H9 (cell line): ENCODE data around the gene PLD4. TPM values are rescaled to one million over a fixed set of nuclear protein-coding genes. Genes with fewer than 3 reads are reported as not detected.

Experiments
- DNase-seq: peaks from one replicate; pipeline ENCODE4 v3.0.0-alpha.2; 2017
- H2AFZ ChIP-seq: one replicate; pipeline ENCODE4 v1.6.1; 2013; ENCODE audit warnings: mild to moderate bottlenecking, low read length, control low read depth, moderate library complexity
- H2AK5ac ChIP-seq: 2 replicates; pipeline ENCODE4 v1.6.1; 2013; ENCODE audit warnings: low read length, control low read depth, mixed read lengths; ENCODE audit not compliant: insufficient read length
- H2BK120ac ChIP-seq: one replicate; pipeline ENCODE4 v1.6.1; 2013; ENCODE audit warnings: low read depth, mild to moderate bottlenecking, low read length, control low read depth, inconsistent platforms; ENCODE audit not compliant: poor library complexity, severe bottlenecking
- H2BK12ac ChIP-seq: 2 replicates; pipeline ENCODE4 v1.6.1; 2013; ENCODE audit warnings: low read length, control low read depth, mixed read lengths, low read depth; ENCODE audit not compliant: insufficient read length
- H2BK15ac ChIP-seq: 2 replicates; pipeline ENCODE4 v1.6.1; 2013; ENCODE audit warnings: low read depth, low read length, control low read depth
- H2BK20ac ChIP-seq: one replicate; pipeline ENCODE4 v1.6.1; 2013; ENCODE audit warnings: low read depth, mild to moderate bottlenecking, low read length, control low read depth, inconsistent platforms; ENCODE audit not compliant: poor library complexity, severe bottlenecking
- H2BK5ac ChIP-seq: 2 replicates; pipeline ENCODE4 v1.6.1; 2013; ENCODE audit warnings: low read length, control low read depth, mixed read lengths; ENCODE audit not compliant: insufficient read length
- H3K14ac ChIP-seq: 2 replicates; pipeline ENCODE4 v1.6.1; 2013; ENCODE audit warnings: low read length, control low read depth; ENCODE audit not compliant: insufficient read depth
- H3K18ac ChIP-seq: 2 replicates; pipeline ENCODE4 v1.6.1; 2013; ENCODE audit warnings: low read depth, mild to moderate bottlenecking, mixed read lengths, low read length, control low read depth; ENCODE audit not compliant: insufficient read length
- H3K23ac ChIP-seq: 2 replicates; pipeline ENCODE4 v1.6.1; 2013; ENCODE audit warnings: low read length, control low read depth, mixed read lengths, low read depth; ENCODE audit not compliant: insufficient read length
- H3K23me2 ChIP-seq: 2 replicates; pipeline ENCODE4 v1.6.1; 2013; ENCODE audit warnings: low read depth, mild to moderate bottlenecking, mixed read lengths, low read length, control low read depth; ENCODE audit not compliant: insufficient read length, poor library complexity, severe bottlenecking
- H3K27ac ChIP-seq: 2 replicates; pipeline ENCODE4 v1.5.1; 2013; ENCODE audit warnings: low read length, control low read depth, mixed read lengths, low read depth; ENCODE audit not compliant: insufficient read length
- H3K27me3 ChIP-seq: 2 replicates; pipeline ENCODE4 v1.6.1; 2013; ENCODE audit warnings: low read length, control low read depth, inconsistent platforms; ENCODE audit not compliant: insufficient read depth
- H3K4ac ChIP-seq: 2 replicates; pipeline ENCODE4 v1.6.1; 2013; ENCODE audit warnings: low read depth, mild to moderate bottlenecking, control low read depth, inconsistent platforms, low read length, moderate library complexity
- H3K4me1 ChIP-seq: 2 replicates; pipeline ENCODE4 v1.6.1; 2013; ENCODE audit warnings: low read length, control low read depth, inconsistent platforms; ENCODE audit not compliant: insufficient read depth
- H3K4me2 ChIP-seq: 2 replicates; pipeline ENCODE4 v1.6.1; 2013; ENCODE audit warnings: low read length, control low read depth, mixed read lengths; ENCODE audit not compliant: insufficient read length, insufficient read depth
- H3K56ac ChIP-seq: 2 replicates; pipeline ENCODE4 v1.6.1; 2013; ENCODE audit warnings: low read depth, mild to moderate bottlenecking, mixed read lengths, low read length, control low read depth; ENCODE audit not compliant: insufficient read length
- H3K79me1 ChIP-seq: 2 replicates; pipeline ENCODE4 v1.6.1; 2013; ENCODE audit warnings: low read depth, mild to moderate bottlenecking, moderate library complexity, low read length, control low read depth, inconsistent platforms; ENCODE audit not compliant: insufficient read depth, poor library complexity, severe bottlenecking
- H3K79me2 ChIP-seq: 2 replicates; pipeline ENCODE4 v1.6.1; 2013; ENCODE audit warnings: low read length, control low read depth, inconsistent platforms; ENCODE audit not compliant: insufficient read depth
- H3K9ac ChIP-seq: 2 replicates; pipeline ENCODE4 v1.6.1; 2013; ENCODE audit warnings: low read length, control low read depth, mixed read lengths; ENCODE audit not compliant: insufficient read length; ENCODE audit errors: extremely low read depth
- H3K9me3 ChIP-seq: one replicate; pipeline ENCODE4 v1.6.1; 2013; ENCODE audit warnings: low read depth, low read length, inconsistent platforms; ENCODE audit not compliant: control insufficient read depth
- H3T11ph ChIP-seq: one replicate; pipeline ENCODE4 v1.6.1; 2013; ENCODE audit warnings: mild to moderate bottlenecking, low read length, control low read depth, inconsistent platforms
- H4K20me1 ChIP-seq: one replicate; pipeline ENCODE4 v1.6.1; 2013; ENCODE audit not compliant: control insufficient read depth, insufficient read length, insufficient read depth
- H4K5ac ChIP-seq: 2 replicates; pipeline ENCODE4 v1.6.1; 2013; ENCODE audit warnings: low read depth, mild to moderate bottlenecking, mixed read lengths, low read length, control low read depth; ENCODE audit not compliant: insufficient read length
- H4K8ac ChIP-seq: replicated peaks from 2 replicates; pipeline ENCODE4 v1.6.1; 2013; ENCODE audit warnings: low read length, control low read depth, mixed read lengths, low read depth; ENCODE audit not compliant: insufficient read length
- H4K91ac ChIP-seq: 2 replicates; pipeline ENCODE4 v1.6.1; 2013; ENCODE audit warnings: low read depth, mild to moderate bottlenecking, moderate library complexity, mixed read lengths, low read length, control low read depth; ENCODE audit not compliant: insufficient read length
- H3K27ac Mint-ChIP-seq, 3 experiments: 2 replicates in 2 of 3; 3 replicates in 1 of 3; pipeline ENCODE4 v1.8.0; 2020 to 2021; ENCODE audit warnings: mixed read lengths in 3 of 3, mild to moderate bottlenecking in 1 of 3, moderate library complexity in 1 of 3
- H3K27me3 Mint-ChIP-seq: 2 replicates; pipeline ENCODE4 v1.8.0; 2021; ENCODE audit warnings: low read depth, mild to moderate bottlenecking, moderate library complexity, mixed read lengths
- H3K36me3 Mint-ChIP-seq, 3 experiments: 2 replicates in 2 of 3; 3 replicates in 1 of 3; pipeline ENCODE4 v1.8.0; 2020 to 2021; ENCODE audit warnings: low read depth in 3 of 3, mixed read lengths in 3 of 3; ENCODE audit not compliant: insufficient read depth in 1 of 3
- H3K4me1 Mint-ChIP-seq, 2 experiments: 2 replicates each; pipeline ENCODE4 v1.8.0; 2020; ENCODE audit warnings: mixed read lengths in 2 of 2
- H3K4me3 Mint-ChIP-seq, 2 experiments: 2 replicates in 1 of 2; 3 replicates in 1 of 2; pipeline ENCODE4 v1.8.0; 2020 to 2021; ENCODE audit warnings: mild to moderate bottlenecking in 2 of 2, mixed read lengths in 2 of 2, moderate library complexity in 1 of 2
- H3K9me3 Mint-ChIP-seq, 2 experiments: 2 replicates in 1 of 2; 3 replicates in 1 of 2; pipeline ENCODE4 v1.8.0; 2020; ENCODE audit warnings: mild to moderate bottlenecking in 2 of 2, mixed read lengths in 2 of 2, moderate library complexity in 1 of 2
- CTCF ChIP-seq: fragments of 200-600 bp; sonication (generic); conservative IDR thresholded peaks from 3 replicates; pipeline ENCODE4 v1.8.0; 2021; ENCODE audit warnings: antibody characterized with exemption, mild to moderate bottlenecking
- WGBS: extraction: QIAGEN DNeasy Blood & Tissue Kit; methylation state at CpG from one replicate; pipeline ENCODE4 v1.1.7; 2013; ENCODE audit warnings: missing lambda C conversion rate, low lambda C conversion rate, mixed read lengths; ENCODE audit not compliant: insufficient read length; ENCODE audit errors: extremely low coverage; 5-methylcytosine and 5-hydroxymethylcytosine counted together
- total RNA-seq: library from RNA; stranded (reverse); gene quantifications from 2 replicates; pipeline ENCODE4 v1.2.1, GENCODE V29; 2021

PLD4 gene
- total RNA-seq, 1 experiment from 2014 or later, result not detected

DNA sequence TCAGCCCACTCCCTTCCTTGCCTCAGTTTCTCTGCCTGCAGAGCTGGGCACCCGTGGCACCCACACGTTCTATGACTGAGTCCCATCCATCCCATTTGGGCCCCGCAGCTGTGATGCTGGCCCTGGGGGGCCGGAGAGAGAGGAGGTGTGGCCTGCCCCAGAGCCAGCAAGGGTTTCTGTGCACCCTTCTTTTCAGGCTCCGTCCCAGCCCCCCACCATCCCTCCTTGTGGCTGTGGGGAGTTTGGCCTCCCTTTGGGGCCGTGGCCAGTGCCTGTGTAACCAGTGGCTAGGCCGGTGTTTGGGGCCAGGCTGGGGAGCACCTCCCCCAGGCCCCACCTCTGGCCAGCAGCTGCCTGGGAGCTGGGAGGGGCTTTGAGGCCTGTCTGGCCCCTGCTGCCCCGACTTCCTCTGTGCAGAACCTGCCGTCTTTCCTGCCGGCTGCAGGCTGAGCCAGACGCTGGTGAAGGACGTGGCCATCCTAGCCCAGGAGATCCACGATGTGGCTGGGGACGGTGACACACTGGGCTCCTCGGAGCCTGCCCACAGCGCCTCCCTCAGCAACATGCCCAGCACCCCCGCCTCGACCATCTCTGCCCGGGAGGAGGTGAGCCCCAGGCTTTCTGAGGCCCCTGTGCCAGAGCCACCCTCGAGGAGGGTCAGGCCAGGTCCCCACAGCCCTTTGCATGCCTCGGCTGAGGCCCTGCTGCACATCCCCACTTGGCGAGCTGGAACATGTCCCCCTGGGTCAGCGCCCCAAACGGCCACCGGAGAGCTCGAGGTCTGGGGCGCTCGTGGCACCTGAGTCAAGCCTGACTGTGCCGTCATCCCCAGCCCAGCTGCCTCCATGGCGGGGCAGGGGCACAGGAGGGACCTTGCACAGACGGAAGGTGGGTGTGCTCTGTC lies 31.9 kb upstream of the PLD4 start:
- H3K23ac ChIP-seq, result no peak overlapping the region
- H4K20me1 ChIP-seq, result no peaks in the 10 kb centered on the region
- H3K27me3 ChIP-seq, result no peaks in the 10 kb centered on the region
- peak; percentile 50 for DNase-seq
- no peak overlapping the region for H2BK20ac ChIP-seq
- H3K18ac ChIP-seq, result no peak overlapping the region
- no peak overlapping the region for H2BK15ac ChIP-seq
- no CpG with 5 or more reads among the region's 31 CpGs for WGBS
- no peak overlapping the region for H4K91ac ChIP-seq
- H3K4me1 ChIP-seq, result no peaks in the 10 kb centered on the region
- no peak overlapping the region for H2BK120ac ChIP-seq
- H3K14ac ChIP-seq, result no peak overlapping the region; the same call in 1 of the 2 replicates
- Mint-ChIP-seq H3K27ac (peak overlapping the region in 1 of 3 experiments; percentile 70; a peak in 1 of 7 replicates), H3K4me1 (peaks cover 2 to 8% of the 10 kb centered on the region in 2 experiments), H3K36me3 (peaks cover 0 to 7% (median 0%) of the 10 kb centered on the region in 3 experiments; a peak in 2 of 7 replicates), H3K9me3 (peaks cover 0 to 5% of the 10 kb centered on the region in 2 experiments; a peak in 1 of 5 replicates), H3K27me3 (no peaks in the 10 kb centered on the region; the same call in none of the 2 replicates), H3K4me3 (no peak overlapping the region)
- no peak overlapping the region for H3K56ac ChIP-seq
- H3K79me1 ChIP-seq, result no peaks in the 10 kb centered on the region
- H3T11ph ChIP-seq, result no peak overlapping the region
- H3K9ac ChIP-seq, result no peak overlapping the region
- H2AK5ac ChIP-seq, result no peak overlapping the region
- no peaks in the 10 kb centered on the region for H3K23me2 ChIP-seq
- H2AFZ ChIP-seq, result no peak overlapping the region
- no peaks in the 10 kb centered on the region for H3K9me3 ChIP-seq
- no peak overlapping the region for H2BK5ac ChIP-seq
- H3K79me2 ChIP-seq, result no peaks in the 10 kb centered on the region
- no peak overlapping the region for H3K27ac ChIP-seq
- H4K8ac ChIP-seq, result no peak overlapping the region
- no peak for TF ChIP-seq CTCF
- H3K4ac ChIP-seq, result no peak overlapping the region
- no peak overlapping the region for H4K5ac ChIP-seq
- no peak overlapping the region for H3K4me2 ChIP-seq
- no peak overlapping the region for H2BK12ac ChIP-seq
